RWPE2 (cell line): ENCODE data around the gene C16orf92.
A peak's percentile ranks its signal among the peaks of the same experiment; 100 is the strongest.

Source experiments
- ATAC-seq: fragments of 200-7000 bp; cut with Tn5 transposase; 3 replicates; pipeline ENCODE4 v1.9.1; 2021; ENCODE audit warnings: low read depth
- DNase-seq: peaks from one replicate; pipeline ENCODE4 v3.0.0-alpha.2; 2020; ENCODE audit warnings: low spot score
- H3K27ac ChIP-seq: fragments of 450-650 bp; 2 replicates; pipeline ENCODE4 v1.5.1; 2017; ENCODE audit warnings: mild to moderate bottlenecking; ENCODE audit not compliant: poor library complexity, severe bottlenecking
- H3K27me3 ChIP-seq: fragments of 250-450 bp; sonication (Bioruptor Pico); 2 replicates; pipeline ENCODE4 v1.5.1; 2021; ENCODE audit warnings: mild to moderate bottlenecking, moderate library complexity; ENCODE audit not compliant: insufficient read depth, poor library complexity, severe bottlenecking
- H3K36me3 ChIP-seq: fragments of 250-450 bp; sonication (Bioruptor Pico); 2 replicates; pipeline ENCODE4 v1.5.1; 2020; ENCODE audit warnings: low read depth, mild to moderate bottlenecking, moderate library complexity
- H3K4me1 ChIP-seq: fragments of 250-450 bp; sonication (Bioruptor Pico); 2 replicates; pipeline ENCODE4 v1.5.1; 2021; ENCODE audit warnings: mild to moderate bottlenecking, moderate library complexity; ENCODE audit not compliant: insufficient read depth, poor library complexity, severe bottlenecking
- H3K4me3 ChIP-seq: fragments of 250-450 bp; sonication (Bioruptor Pico); 2 replicates; pipeline ENCODE4 v1.5.1; 2021; ENCODE audit warnings: mild to moderate bottlenecking, moderate library complexity; ENCODE audit not compliant: severe bottlenecking
- H3K9me3 ChIP-seq: fragments of 250-450 bp; sonication (Bioruptor Pico); 2 replicates; pipeline ENCODE4 v1.5.1; 2021; ENCODE audit warnings: mild to moderate bottlenecking, moderate library complexity; ENCODE audit not compliant: severe bottlenecking
- TF ChIP-seq, protein P1 (sequence below): fragments of 450-650 bp; IDR thresholded peaks from one replicate; pipeline ENCODE4 v1.5.1; 2017; ENCODE audit warnings: mild to moderate bottlenecking, moderate library complexity; ENCODE audit not compliant: poor library complexity, severe bottlenecking

The C16orf92 gene

DNA sequence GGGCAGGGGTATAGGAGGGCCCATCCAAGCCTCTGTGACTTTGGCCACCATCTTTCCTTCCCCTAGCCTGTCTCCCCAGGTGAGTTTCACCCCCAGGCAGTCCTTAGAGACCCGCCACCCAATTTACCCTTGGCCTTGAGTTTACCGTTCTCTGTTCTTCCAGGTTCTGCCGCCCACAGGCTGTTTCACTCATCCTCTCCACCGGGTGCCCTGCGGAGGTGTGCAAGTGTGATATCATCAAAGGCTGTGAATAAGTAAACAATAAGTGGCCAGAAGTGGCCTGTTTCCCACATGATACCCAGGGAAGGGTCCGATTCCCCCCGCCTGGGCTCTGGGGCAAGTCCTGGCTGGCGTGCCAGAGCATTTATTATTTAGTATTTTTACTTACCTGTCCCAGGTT is 23.2 kb downstream of the C16orf92 start:
- H3K36me3 ChIP-seq = no peaks in the 10 kb centered on the region
- no peaks in the 10 kb centered on the region for H3K4me1 ChIP-seq
- TF ChIP-seq, protein P1, sequence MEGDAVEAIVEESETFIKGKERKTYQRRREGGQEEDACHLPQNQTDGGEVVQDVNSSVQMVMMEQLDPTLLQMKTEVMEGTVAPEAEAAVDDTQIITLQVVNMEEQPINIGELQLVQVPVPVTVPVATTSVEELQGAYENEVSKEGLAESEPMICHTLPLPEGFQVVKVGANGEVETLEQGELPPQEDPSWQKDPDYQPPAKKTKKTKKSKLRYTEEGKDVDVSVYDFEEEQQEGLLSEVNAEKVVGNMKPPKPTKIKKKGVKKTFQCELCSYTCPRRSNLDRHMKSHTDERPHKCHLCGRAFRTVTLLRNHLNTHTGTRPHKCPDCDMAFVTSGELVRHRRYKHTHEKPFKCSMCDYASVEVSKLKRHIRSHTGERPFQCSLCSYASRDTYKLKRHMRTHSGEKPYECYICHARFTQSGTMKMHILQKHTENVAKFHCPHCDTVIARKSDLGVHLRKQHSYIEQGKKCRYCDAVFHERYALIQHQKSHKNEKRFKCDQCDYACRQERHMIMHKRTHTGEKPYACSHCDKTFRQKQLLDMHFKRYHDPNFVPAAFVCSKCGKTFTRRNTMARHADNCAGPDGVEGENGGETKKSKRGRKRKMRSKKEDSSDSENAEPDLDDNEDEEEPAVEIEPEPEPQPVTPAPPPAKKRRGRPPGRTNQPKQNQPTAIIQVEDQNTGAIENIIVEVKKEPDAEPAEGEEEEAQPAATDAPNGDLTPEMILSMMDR = no peak
- no peak overlapping the region for H3K4me3 ChIP-seq
- H3K27me3 ChIP-seq = no peaks in the 10 kb centered on the region
- DNase-seq = no peak
- no peak overlapping the region for H3K27ac ChIP-seq
- ATAC-seq = no peak
- H3K9me3 ChIP-seq = no peaks in the 10 kb centered on the region

DNA sequence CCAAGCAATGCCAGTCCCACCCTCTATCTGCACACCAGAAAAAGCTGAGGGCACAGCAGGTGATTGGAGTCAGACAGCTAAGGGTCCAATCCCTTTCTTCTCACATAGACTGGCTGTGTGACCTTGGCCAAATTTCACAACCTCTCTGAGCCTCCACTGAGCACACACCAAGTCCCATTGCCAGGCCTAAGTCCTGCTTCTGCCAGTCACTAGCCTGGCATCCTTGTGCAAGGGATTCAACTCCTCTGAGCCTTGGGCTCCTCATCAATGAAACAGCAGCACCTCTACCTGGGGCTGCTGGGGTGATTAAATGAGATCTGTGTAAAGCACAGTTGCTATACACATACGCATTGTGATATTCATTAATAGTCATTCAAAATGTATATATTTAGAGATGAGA is 23.6 kb downstream of the C16orf92 start:
- Histone ChIP-seq H3K27ac (no peak overlapping the region), H3K4me1 (no peaks in the 10 kb centered on the region), H3K4me3 (no peak overlapping the region), H3K27me3 (no peaks in the 10 kb centered on the region), H3K9me3 (no peaks in the 10 kb centered on the region), H3K36me3 (no peaks in the 10 kb centered on the region)
- TF ChIP-seq, protein P1 = no peak
- ATAC-seq (no peak), DNase-seq (no peak)

DNA sequence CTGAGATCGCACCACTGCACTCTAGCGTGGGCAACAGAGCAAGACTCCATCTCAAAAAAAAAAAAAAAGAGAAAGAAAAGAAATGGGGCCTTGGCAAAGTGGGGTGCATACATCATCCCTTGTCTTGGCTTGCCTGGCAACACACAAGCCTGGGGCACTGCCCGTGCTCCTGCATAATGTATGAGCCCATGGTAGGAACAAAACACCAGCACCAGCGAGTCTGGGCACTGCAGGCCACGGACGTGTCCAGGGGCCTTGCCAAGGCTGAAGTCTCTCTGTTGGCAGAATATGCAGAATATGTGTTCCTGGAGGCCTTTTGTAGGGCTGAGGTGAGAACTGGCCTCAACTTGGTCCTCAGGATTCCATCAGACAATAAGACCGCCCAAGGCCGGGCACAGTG is 26.9 kb downstream of the C16orf92 start:
- Histone ChIP-seq H3K36me3 (no peaks in the 10 kb centered on the region), H3K4me3 (no peak overlapping the region), H3K27me3 (no peaks in the 10 kb centered on the region), H3K4me1 (peaks cover 11% of the 10 kb centered on the region), H3K9me3 (no peaks in the 10 kb centered on the region), H3K27ac (no peak overlapping the region)
- DNase-seq (no peak), ATAC-seq (no peak)
- TF ChIP-seq, protein P1 = no peak

DNA sequence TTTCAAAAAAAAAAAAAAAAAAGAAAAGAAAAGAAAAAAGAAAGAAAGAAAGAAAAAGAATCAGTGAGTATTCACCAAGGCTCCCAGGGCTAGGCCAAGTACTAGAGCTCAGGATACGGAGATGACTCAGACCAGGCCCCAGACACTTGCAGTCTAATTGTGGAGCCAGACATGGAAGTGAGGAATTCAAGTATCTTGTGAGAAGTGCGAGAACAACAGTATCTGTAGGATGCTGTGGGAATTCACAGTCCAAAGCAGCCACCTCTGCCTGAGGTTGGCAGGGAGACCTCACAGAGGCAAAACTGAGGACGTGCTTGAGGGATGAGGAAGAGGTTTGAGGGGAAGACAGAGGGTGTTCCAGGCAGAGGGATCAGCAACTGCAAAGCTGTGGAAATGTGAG is 28.5 kb downstream of the C16orf92 start:
- no peaks in the 10 kb centered on the region for H3K9me3 ChIP-seq
- peak overlapping the region; percentile 7 for H3K27ac ChIP-seq
- H3K36me3 ChIP-seq = peaks cover 10% of the 10 kb centered on the region
- TF ChIP-seq, protein P1 = no peak
- peaks cover 19% of the 10 kb centered on the region for H3K4me1 ChIP-seq
- DNase-seq (no peak), ATAC-seq (0 out of 3 replicates have a peak, but pooled peaks have one; percentile 17)
- H3K27me3 ChIP-seq = no peaks in the 10 kb centered on the region
- no peak overlapping the region for H3K4me3 ChIP-seq

GRCh38 chr16:30052671-30053372 is 29.8 kb downstream of the C16orf92 start:
- peak; percentile 95 for DNase-seq
- Histone ChIP-seq H3K36me3 (peaks cover 15% of the 10 kb centered on the region), H3K27ac (peak overlapping the region; percentile 80), H3K4me3 (peak overlapping the region; percentile 63), H3K9me3 (no peaks in the 10 kb centered on the region), H3K4me1 (peaks cover 19% of the 10 kb centered on the region), H3K27me3 (no peaks in the 10 kb centered on the region)
- ATAC-seq = peak; percentile 64
- TF ChIP-seq, protein P1 = no peak
